Endodermal cell (in vitro differentiated cells): ENCODE results near the gene TMTC1. TPM values are rescaled to one million over a fixed set of nuclear protein-coding genes. Genes with fewer than 3 reads are reported as not detected.
A peak's percentile ranks its signal among the peaks of the same experiment; 100 is the strongest.

Experiments used
- DNase-seq: peaks from one replicate; pipeline ENCODE4 v3.0.0-alpha.2; 2017
- H3K27ac ChIP-seq: 2 replicates; pipeline ENCODE4 v1.5.1; 2013; ENCODE audit warnings: mild to moderate bottlenecking, low read depth, low read length, moderate library complexity
- H3K27me3 ChIP-seq: 2 replicates; pipeline ENCODE4 v1.6.1; 2013; ENCODE audit warnings: mild to moderate bottlenecking, low read length, moderate library complexity; ENCODE audit not compliant: insufficient read depth, control insufficient read depth, poor library complexity, severe bottlenecking
- H3K36me3 ChIP-seq: 2 replicates; pipeline ENCODE4 v1.7.0; 2013; ENCODE audit warnings: mild to moderate bottlenecking, low read length, moderate library complexity; ENCODE audit not compliant: control insufficient read depth, insufficient read depth
- H3K4me1 ChIP-seq: one replicate; pipeline ENCODE4 v1.7.0; 2013; ENCODE audit warnings: low read length; ENCODE audit not compliant: control insufficient read depth, insufficient read depth
- H3K4me3 ChIP-seq: 2 replicates; pipeline ENCODE4 v1.5.1; 2013; ENCODE audit warnings: mild to moderate bottlenecking, low read length, moderate library complexity
- H3K9ac ChIP-seq: 2 replicates; pipeline ENCODE4 v1.6.1; 2013; ENCODE audit warnings: mild to moderate bottlenecking, low read length, moderate library complexity; ENCODE audit not compliant: poor library complexity, severe bottlenecking; ENCODE audit errors: extremely low read depth
- H3K9me3 ChIP-seq: 2 replicates; pipeline ENCODE4 v1.6.1; 2013; ENCODE audit warnings: mild to moderate bottlenecking, low read length, moderate library complexity; ENCODE audit not compliant: control insufficient read depth
- H3K27ac Mint-ChIP-seq: 2 replicates; pipeline ENCODE4 v1.8.0; 2020; ENCODE audit warnings: mixed read lengths
- H3K27me3 Mint-ChIP-seq: 2 replicates; pipeline ENCODE4 v1.8.0; 2021; ENCODE audit warnings: mild to moderate bottlenecking, mixed read lengths; ENCODE audit not compliant: insufficient read depth
- H3K36me3 Mint-ChIP-seq: 2 replicates; pipeline ENCODE4 v1.8.0; 2020; ENCODE audit warnings: low read depth, mixed read lengths
- H3K4me1 Mint-ChIP-seq: 2 replicates; pipeline ENCODE4 v1.8.0; 2020; ENCODE audit warnings: mixed read lengths
- H3K4me3 Mint-ChIP-seq: 2 replicates; pipeline ENCODE4 v1.8.0; 2020; ENCODE audit warnings: mild to moderate bottlenecking, moderate library complexity, mixed read lengths
- H3K9me3 Mint-ChIP-seq: 2 replicates; pipeline ENCODE4 v1.8.0; 2020; ENCODE audit warnings: mild to moderate bottlenecking, mixed read lengths
- CTCF ChIP-seq: fragments of 200-600 bp; sonication (generic); conservative IDR thresholded peaks from 2 replicates; pipeline ENCODE4 v1.5.0; 2021; ENCODE audit warnings: antibody characterized with exemption, mild to moderate bottlenecking
- total RNA-seq, 2 donors: library from RNA; stranded (reverse); fragmentation: NEBNext Ultra II Directional in 1 of 2; extraction: Animal tissue kit (Norgen Biotek cat#: 25700) in 1 of 2; gene quantifications; 2 replicates in 1 of 2; 3 replicates in 1 of 2; pipeline ENCODE4 v1.2.1, GENCODE V29; 2021

The TMTC1 gene
- total RNA-seq, 2 donors from 2014 or later, result 31.6 to 71.0 TPM

- Mint-ChIP-seq H3K27me3 (peaks cover 33% of the 10 kb centered on the region), H3K4me1 (peaks cover 19% of the 10 kb centered on the region), H3K4me3 (peak overlapping the region; percentile 97), H3K9me3 (peaks cover 25% of the 10 kb centered on the region), H3K36me3 (peaks cover 38% of the 10 kb centered on the region), H3K27ac (no peak overlapping the region)
- Histone ChIP-seq H3K27me3 (no peaks in the 10 kb centered on the region), H3K4me3 (peak overlapping the region; percentile 86), H3K27ac (no peak overlapping the region), H3K4me1 (no peaks in the 10 kb centered on the region), H3K36me3 (peaks cover 4% of the 10 kb centered on the region), H3K9ac (no peak overlapping the region), H3K9me3 (peaks cover 19% of the 10 kb centered on the region)
- TF ChIP-seq CTCF, result peak; percentile 12
- DNase-seq, result no peak
These were observed 2.6 kb downstream of the TMTC1 start for GRCh38 chr12:29781188-29781587.

DNA sequence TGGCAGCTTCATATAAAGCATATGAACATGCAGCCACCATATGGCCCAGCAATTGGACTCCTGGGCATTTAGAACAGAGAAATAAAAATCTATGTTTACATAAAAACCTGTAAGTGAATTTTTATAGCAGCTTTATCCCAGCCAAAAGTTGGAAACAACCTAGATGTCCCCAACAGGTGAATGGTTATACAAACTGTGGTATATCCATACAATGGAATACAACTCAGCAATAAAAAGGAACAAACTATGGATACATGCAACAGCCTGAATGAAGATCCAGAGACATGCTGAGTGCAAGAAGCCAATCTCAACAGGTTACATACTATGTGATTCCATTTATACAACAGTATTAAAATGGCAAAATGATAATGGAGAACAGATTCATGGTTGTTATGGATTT is 3.7 kb downstream of the TMTC1 start:
- peaks cover 36% of the 10 kb centered on the region for H3K9me3 Mint-ChIP-seq
- H3K27me3 ChIP-seq, result no peaks in the 10 kb centered on the region
- peaks cover 30% of the 10 kb centered on the region for H3K9me3 ChIP-seq
- no peak overlapping the region for H3K9ac ChIP-seq
- peaks cover 49% of the 10 kb centered on the region for H3K36me3 Mint-ChIP-seq
- no peak for DNase-seq
- H3K27me3 Mint-ChIP-seq, result peaks cover 24% of the 10 kb centered on the region
- H3K4me3 Mint-ChIP-seq, result no peak overlapping the region
- H3K4me1 Mint-ChIP-seq, result peaks cover 18% of the 10 kb centered on the region
- H3K4me1 ChIP-seq, result no peaks in the 10 kb centered on the region
- peaks cover 13% of the 10 kb centered on the region for H3K36me3 ChIP-seq
- H3K27ac ChIP-seq, result no peak overlapping the region
- H3K4me3 ChIP-seq, result peak overlapping the region; percentile 33
- TF ChIP-seq CTCF, result no peak
- H3K27ac Mint-ChIP-seq, result no peak overlapping the region

DNA sequence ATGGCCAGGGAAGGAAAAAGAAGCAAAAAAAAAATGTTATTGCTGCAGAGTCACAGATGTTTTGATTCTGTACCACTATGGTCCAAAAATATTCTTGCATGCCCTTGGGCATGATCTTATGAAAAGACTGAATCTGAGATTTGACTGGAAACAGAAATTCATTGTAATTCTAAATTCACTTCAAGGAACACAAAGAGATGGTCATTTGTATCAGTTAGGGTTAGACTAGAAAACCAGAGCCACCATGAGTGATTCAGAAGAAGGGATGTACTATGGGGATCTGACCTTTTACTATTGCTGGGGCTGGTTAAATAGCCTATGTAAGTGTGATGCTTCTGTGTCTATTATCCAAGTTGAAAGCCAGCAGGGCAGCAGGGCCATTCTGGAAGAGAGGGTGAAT is 5.2 kb downstream of the TMTC1 start:
- H3K36me3 Mint-ChIP-seq, result peaks cover 62% of the 10 kb centered on the region
- no peak overlapping the region for H3K4me3 Mint-ChIP-seq
- H3K27ac Mint-ChIP-seq, result no peak overlapping the region
- H3K4me1 Mint-ChIP-seq, result peaks cover 16% of the 10 kb centered on the region
- H3K9me3 ChIP-seq, result peaks cover 39% of the 10 kb centered on the region
- DNase-seq, result no peak
- H3K4me1 ChIP-seq, result no peaks in the 10 kb centered on the region
- no peaks in the 10 kb centered on the region for H3K27me3 ChIP-seq
- H3K4me3 ChIP-seq, result no peak overlapping the region
- H3K36me3 ChIP-seq, result peaks cover 15% of the 10 kb centered on the region
- peaks cover 21% of the 10 kb centered on the region for H3K27me3 Mint-ChIP-seq
- no peak overlapping the region for H3K9ac ChIP-seq
- H3K9me3 Mint-ChIP-seq, result peaks cover 43% of the 10 kb centered on the region
- no peak for TF ChIP-seq CTCF
- H3K27ac ChIP-seq, result no peak overlapping the region
